Testis (tissue), 2 donors: Measurements from ENCODE around the gene DHDDS.

Experiments
- POLR2A ChIP-seq: fragments of 450-650 bp; IDR thresholded peaks from one replicate; pipeline ENCODE4 v1.6.1; 2017; ENCODE audit warnings: antibody characterized with exemption, mild to moderate bottlenecking, moderate library complexity
- TF ChIP-seq, protein P1 (sequence below), 3 experiments: fragments of 450-650 bp in 2 of 3; fragments of 200-600 bp in 1 of 3; sonication (generic) in 1 of 3; IDR thresholded peaks; one replicate each; pipeline ENCODE4 v1.5.1; 2016 to 2019; ENCODE audit warnings: antibody characterized with exemption in 3 of 3, mild to moderate bottlenecking in 2 of 3, moderate library complexity in 1 of 3

DNA sequence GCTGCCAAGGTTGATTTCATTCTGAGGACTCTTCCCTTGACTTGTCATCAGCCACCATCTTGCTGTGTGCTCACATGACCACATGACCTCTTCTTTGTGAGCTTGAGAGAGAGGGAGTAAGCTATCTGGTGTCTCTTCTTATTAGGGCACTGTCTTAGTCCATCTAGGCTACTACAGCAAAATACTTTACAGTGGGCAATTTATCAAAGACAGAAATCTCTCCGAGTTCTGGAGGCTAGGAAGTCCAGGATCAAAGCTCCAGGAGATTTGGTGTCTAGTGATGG, 85.6 kb downstream of the DHDDS start:
- no peak for TF ChIP-seq POLR2A
- TF ChIP-seq, protein P1, sequence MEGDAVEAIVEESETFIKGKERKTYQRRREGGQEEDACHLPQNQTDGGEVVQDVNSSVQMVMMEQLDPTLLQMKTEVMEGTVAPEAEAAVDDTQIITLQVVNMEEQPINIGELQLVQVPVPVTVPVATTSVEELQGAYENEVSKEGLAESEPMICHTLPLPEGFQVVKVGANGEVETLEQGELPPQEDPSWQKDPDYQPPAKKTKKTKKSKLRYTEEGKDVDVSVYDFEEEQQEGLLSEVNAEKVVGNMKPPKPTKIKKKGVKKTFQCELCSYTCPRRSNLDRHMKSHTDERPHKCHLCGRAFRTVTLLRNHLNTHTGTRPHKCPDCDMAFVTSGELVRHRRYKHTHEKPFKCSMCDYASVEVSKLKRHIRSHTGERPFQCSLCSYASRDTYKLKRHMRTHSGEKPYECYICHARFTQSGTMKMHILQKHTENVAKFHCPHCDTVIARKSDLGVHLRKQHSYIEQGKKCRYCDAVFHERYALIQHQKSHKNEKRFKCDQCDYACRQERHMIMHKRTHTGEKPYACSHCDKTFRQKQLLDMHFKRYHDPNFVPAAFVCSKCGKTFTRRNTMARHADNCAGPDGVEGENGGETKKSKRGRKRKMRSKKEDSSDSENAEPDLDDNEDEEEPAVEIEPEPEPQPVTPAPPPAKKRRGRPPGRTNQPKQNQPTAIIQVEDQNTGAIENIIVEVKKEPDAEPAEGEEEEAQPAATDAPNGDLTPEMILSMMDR (IDR thresholded peaks at IDR 0.05) = no peak
